GM19324 (cell line): Measurements from ENCODE around the gene MPP1.

Experiments
- ATAC-seq: cut with Tn5 transposase; IDR thresholded peaks from one replicate; pipeline ENCODE4 v1.9.1; 2021; ENCODE audit warnings: mild to moderate bottlenecking, moderate library complexity; ENCODE audit not compliant: unreplicated experiment, low FRiP score

Gene MPP1

GRCh38 chrX:154776753-154777152, 28.5 kb downstream of the MPP1 start:
- ATAC-seq = no peak

- ATAC-seq = no peak
Observed at GRCh38 chrX:154775419-154776349, 29.6 kb downstream of the MPP1 start.

DNA sequence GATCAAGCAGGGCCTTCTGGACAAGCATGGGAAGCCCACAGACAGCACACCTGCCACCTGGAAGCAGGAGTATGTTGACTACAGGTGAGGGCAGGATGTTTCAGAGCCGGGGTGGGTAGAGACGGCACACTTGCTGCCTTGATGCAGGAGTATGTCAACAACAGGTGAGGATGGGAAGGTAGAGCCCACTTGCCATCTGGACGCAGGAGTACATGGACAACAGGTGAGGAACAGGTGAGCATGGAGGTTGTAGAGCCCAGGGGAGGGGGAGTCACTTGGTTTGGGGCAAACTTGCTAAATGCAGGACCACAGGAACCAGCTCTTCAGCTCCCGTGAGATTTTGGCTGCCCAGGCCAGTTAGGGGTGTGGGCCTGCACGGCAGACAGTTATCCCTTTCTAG, 30.7 kb downstream of the MPP1 start:
- no peak for ATAC-seq

GRCh38 chrX:154762537-154763296, 42.6 kb downstream of the MPP1 start, which contains the start of gene DKC1:
DKC1 (plus strand) TSS chrX:154762864; CDS start chrX:154762966, 102 bp downstream.
- ATAC-seq = peak; percentile 92

DNA sequence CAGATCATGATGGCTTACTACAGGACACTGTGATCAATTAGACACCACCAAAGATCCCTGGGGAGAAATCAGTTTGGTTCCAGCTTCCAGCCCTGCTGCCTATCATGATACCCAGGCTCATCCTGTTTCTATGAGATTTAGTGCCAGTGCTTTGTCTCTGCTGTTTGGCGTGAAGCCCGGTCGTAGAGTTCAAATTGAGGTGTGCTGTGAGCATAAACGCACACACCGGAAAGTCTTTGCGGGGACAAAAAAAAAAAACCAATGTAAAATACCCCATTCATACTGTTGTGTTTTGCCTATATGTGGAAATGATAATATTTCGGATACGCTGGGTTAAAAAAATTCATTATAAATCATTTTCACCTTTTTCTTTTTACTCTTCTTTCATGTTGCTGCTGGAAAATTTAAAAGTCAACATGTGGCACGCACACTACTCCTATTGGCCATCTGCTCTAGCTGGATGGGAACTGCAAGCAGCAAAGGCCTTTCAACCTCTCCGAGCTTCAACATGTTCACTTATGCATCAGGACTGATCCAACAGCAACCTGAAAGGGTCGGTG, 43.2 kb downstream of the MPP1 start:
- no peak for ATAC-seq

DNA sequence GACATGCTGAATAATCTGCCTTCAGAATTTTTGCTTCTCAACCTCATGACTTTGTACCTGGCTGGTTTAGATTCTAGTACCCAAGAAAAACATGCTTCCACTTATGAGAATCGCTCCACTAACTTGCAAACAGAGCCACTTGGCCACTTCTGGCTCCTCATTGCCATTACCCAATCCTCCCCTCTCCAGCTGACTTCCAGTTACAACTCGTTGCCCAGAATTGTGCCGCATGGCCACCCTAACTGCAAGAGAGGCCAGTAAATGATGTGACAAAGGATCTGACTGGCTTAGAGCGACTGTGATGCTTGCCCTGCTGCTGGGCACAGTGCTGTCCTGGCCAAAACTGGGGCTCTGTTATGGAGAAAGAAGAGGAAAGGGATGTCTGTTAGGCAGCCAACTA, 46.6 kb downstream of the MPP1 start:
- no peak for ATAC-seq

GRCh38 chrX:154751669-154752271, 53.5 kb downstream of the MPP1 start:
- no peak for ATAC-seq

GRCh38 chrX:154751203-154751668, 54.0 kb downstream of the MPP1 start:
- ATAC-seq = peak; percentile 11

DNA sequence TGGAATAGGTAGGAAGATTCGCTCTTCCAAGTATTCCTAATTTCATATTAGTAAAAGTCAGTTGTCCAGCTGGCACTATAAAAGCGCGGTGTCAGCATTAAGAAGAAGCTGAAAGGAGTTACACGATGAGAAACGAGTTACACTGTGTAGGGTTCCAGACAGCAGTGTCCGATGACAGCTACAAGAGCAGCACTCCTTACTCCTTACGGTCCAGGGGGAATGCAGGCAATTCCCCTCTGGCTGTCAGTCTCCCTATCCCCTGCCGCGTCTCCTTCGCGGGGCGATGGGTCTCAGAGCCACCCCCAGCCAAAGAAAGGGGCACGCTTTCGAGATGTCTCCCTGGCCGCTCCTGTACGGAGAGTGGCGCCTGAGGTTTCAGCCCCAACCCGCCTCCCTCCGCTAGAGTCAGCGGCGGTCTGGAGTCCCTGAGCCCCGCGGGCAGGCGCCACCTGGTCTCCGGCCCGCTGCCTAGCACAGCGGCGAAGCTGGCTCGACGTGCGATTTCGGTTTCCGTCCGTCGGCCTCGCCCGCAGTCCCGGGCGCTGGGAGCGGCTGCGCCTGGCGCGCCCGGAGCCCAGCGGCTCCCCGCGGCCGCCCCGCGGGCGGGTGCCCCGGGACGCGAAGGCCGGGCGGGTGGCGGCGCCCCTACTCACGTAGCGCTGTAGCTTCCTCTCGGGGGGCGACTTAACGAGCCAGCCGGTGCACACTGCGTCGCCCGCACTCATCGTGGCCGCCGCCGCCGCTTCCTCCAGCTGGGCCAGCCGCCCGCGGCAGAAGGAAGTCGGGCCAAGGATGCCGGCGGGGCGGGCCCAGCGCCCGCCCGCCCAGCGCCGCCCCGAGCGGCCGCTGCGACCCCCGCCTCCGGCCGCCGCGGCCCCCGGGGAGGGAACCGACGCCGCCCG, 54.7 kb downstream of the MPP1 start, which contains the start of gene GAB3:
Gene GAB3, minus strand, starts transcription at position 777 of the 902 bp plus-strand sequence. Its CDS starts 52 bp downstream, at position 725.
- ATAC-seq = peak; percentile 65

GRCh38 chrX:154749856-154750255, 55.4 kb downstream of the MPP1 start:
- ATAC-seq = no peak

DNA sequence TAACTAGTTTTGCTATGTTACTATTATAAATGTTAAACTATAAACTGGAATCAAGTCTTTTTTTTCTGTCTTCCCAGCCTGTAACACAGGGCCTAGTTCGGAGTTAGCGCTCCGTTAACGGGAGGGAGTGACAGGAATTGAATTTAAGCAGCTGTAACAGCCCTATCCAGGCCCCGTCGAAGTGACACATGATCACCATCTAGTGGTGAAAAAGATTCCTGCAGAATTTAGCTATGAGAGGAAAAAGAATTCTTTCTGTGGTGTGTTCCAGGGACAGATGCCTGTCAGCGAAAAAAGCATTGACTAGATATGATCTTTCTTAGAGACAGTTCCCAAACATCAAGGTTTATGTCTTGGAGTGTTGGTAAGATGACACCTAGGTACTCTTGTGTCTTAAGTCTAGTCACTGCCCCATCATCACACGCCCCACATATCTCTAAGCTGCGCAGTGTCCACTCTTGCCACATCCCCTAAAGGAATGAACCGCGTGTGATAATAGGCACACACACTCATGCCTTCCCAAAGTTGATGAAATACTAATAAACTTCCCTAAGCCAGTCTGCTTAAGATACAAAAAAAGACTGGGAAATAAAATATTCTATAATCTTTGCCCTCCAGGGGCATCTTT, 56.5 kb downstream of the MPP1 start:
- ATAC-seq = no peak

DNA sequence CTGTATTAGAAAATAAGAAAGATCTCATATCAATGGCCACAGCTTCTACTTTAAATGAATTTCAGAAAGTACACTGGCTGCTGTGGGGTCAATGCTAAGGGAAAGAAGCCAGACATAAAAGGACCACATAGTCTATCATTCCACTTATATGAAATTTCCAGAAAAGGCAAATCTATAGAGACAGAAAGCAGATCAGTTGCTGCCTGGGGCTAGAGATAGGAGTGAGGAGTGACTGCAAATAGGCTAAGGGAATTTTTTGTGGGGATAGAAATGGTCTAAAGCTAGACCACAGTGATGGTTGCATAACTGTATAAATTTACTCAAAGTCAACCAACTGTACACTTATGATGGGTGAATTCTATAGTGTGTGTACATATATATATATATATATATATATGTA, 62.7 kb downstream of the MPP1 start:
- ATAC-seq = no peak

- no peak for ATAC-seq
Observed at GRCh38 chrX:154739952-154740465, 65.3 kb downstream of the MPP1 start.

DNA sequence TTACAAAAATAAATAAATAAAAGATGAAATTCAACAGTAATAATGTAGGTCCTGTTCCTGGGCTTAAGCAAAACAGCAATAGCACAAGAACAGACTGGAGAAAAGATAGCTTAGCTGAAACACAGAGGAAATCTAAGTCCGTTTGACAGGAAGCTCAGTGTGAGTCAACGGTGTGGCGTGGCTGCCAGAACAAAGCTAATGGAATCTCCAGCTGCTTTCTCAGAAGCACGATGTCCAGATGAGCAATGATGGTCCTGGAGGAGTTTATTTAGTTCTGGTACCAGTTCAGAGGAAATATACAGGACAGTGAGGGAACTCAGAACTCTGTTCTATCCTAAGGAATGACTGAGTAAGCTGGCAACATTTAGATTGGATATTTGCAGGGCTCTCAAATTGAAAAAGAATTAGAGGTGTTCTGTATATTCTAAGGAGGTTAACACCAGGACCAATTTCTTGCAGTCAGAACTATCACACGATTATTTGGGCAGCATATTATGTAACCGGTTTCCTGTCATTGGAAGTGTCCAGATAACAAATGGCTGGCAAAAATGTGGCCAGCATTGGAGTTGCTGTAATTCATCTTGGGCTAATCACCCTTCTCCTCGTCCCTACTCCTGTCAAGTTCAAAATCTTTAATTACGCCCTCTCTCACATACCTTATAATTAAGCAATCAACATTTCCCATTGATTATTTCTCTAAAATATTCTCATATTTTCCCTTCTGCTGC, 67.1 kb downstream of the MPP1 start:
- no peak for ATAC-seq

- no peak for ATAC-seq
Observed at GRCh38 chrX:154737136-154737535, 68.1 kb downstream of the MPP1 start.

GRCh38 chrX:154735695-154736393, 69.4 kb downstream of the MPP1 start:
- ATAC-seq = no peak

DNA sequence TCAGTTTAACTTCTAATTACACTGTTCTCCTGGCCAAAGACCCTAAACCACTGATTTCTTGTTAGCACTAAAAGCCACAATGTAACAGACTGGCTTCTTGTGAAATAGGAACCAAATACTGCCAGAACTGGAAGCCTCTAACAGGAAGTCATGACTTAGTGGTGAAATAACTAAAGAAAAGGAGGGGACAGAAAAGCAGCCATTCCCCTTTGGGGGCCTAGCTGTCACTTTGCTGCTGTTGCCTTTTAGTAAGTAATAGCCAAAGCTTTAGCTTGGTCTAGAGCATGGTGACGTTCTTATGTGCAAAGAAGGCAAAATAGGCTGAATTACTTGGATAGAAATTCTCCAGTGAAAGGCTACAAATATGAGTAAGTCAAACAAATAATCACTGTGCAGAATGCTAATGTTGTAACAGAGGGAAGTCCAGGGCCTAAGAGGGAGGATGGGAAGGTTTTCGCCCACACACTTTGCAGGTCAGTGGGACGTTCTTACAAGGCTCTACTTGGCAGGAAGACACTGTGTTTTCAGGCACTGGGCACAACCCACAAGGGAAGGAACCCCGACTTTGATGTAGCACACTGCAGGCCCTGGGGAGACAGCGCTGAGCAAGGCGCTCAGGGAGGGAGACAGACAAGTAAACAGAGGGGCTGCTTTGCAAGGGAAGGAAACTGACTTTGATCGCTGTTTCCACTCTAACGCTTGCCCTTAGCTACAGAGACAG, 71.1 kb downstream of the MPP1 start:
- ATAC-seq = no peak
